Smooth muscle cell (in vitro differentiated cells): ENCODE measurements around the gene SDR42E2. TPM values are rescaled to one million over a fixed set of nuclear protein-coding genes. Genes with fewer than 3 reads are reported as not detected.

Experiments used
- DNase-seq: peaks from one replicate; lab custom pipeline; 2025; ENCODE audit not compliant: unreplicated experiment; lab: John Stamatoyannopoulos, UW
- H2AFZ ChIP-seq: fragments of 200-600 bp; sonication (generic); 2 replicates; pipeline ENCODE4 v1.6.0; 2016; ENCODE audit warnings: antibody characterized with exemption, low read depth, mild to moderate bottlenecking
- H3F3A ChIP-seq: fragments of 200-600 bp; sonication (generic); 2 replicates; pipeline ENCODE4 v1.6.0; 2017; ENCODE audit warnings: antibody characterized with exemption, low read depth
- H3K27ac ChIP-seq: fragments of 200-600 bp; sonication (generic); 2 replicates; pipeline ENCODE4 v1.5.1; 2016; ENCODE audit warnings: low read depth, mild to moderate bottlenecking
- H3K27me3 ChIP-seq: fragments of 200-600 bp; sonication (generic); 2 replicates; pipeline ENCODE4 v1.6.1; 2016; ENCODE audit warnings: low read depth, mild to moderate bottlenecking
- H3K36me3 ChIP-seq: fragments of 200-600 bp; sonication (generic); 2 replicates; pipeline ENCODE4 v1.5.1; 2016; ENCODE audit warnings: low read depth
- H3K4me1 ChIP-seq: fragments of 200-600 bp; sonication (generic); 2 replicates; pipeline ENCODE4 v1.5.1; 2016; ENCODE audit warnings: low read depth
- H3K4me2 ChIP-seq: fragments of 200-600 bp; sonication (generic); 2 replicates; pipeline ENCODE4 v1.6.0; 2016; ENCODE audit warnings: mild to moderate bottlenecking
- H3K4me3 ChIP-seq: fragments of 200-600 bp; sonication (generic); 2 replicates; pipeline ENCODE4 v1.5.1; 2016; ENCODE audit warnings: mild to moderate bottlenecking
- H3K79me2 ChIP-seq: fragments of 200-600 bp; sonication (generic); 2 replicates; pipeline ENCODE4 v1.6.0; 2016; ENCODE audit warnings: low read depth, mild to moderate bottlenecking
- H3K9ac ChIP-seq: fragments of 200-600 bp; sonication (generic); 2 replicates; pipeline ENCODE4 v1.6.0; 2016; ENCODE audit warnings: low read depth
- H3K9me3 ChIP-seq: fragments of 200-600 bp; sonication (generic); replicated peaks from 2 replicates; pipeline ENCODE4 v1.5.1; 2016; ENCODE audit warnings: low read depth
- H4K20me1 ChIP-seq: fragments of 200-600 bp; sonication (generic); 2 replicates; pipeline ENCODE4 v1.6.0; 2016; ENCODE audit warnings: low read depth
- WGBS: methylation state at CpG from one replicate; pipeline ENCODE4 v1.1.7; 2016; ENCODE audit warnings: low lambda C conversion rate; 5-methylcytosine and 5-hydroxymethylcytosine counted together
- polyA plus RNA-seq: library from polyadenylated mRNA; unstranded; fragments of >200 nt; fragmentation: Nextera tagmentation; extraction: Ambion mirVana; gene quantifications from 2 replicates; pipeline ENCODE4 v1.2.1, GENCODE V29; 2016
- total RNA-seq: library from RNA; depleted of rRNA; stranded (reverse); fragments of >200 nt; gene quantifications from 2 replicates; pipeline ENCODE4 v1.2.3, GENCODE V29; 2014
- TF ChIP-seq, protein P1 (sequence below): fragments of 200-600 bp; sonication (generic); IDR thresholded peaks from 2 replicates; pipeline ENCODE4 v1.5.1; 2017; ENCODE audit warnings: borderline replicate concordance, mild to moderate bottlenecking, antibody characterized with exemption; ENCODE audit not compliant: insufficient read depth, poor library complexity, severe bottlenecking

Gene SDR42E2
- total and polyA plus RNA-seq, 2 experiments from 2014 or later = 0.18 TPM; not detected in 1

DNA sequence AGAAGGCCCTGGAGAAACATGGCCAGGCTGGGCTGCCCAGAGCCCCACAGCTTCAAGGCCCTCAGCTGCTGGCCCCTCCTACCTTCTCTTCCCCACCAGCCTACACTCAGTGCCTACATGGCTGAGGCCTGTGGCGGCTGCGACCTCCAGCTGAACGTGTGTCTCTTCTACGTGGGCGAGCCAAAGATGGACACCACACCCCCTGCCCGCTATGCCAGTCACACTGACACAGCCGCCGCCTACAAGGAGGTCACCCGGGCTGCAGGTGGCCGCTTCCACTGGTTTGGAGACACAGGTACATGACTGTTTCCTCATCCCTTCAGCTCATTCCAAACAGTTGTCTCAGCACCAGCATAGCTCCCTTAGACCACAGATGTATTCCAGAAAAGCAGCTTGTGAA, 29.5 kb upstream of the SDR42E2 start:
- no peak for DNase-seq
- Histone ChIP-seq H4K20me1 (no peaks in the 10 kb centered on the region), H3F3A (no peaks in the 10 kb centered on the region), H3K27ac (no peak overlapping the region), H3K9ac (no peak overlapping the region), H3K4me3 (no peak overlapping the region), H3K27me3 (peaks cover 6% of the 10 kb centered on the region), H3K4me2 (no peak overlapping the region), H3K4me1 (no peaks in the 10 kb centered on the region), H3K79me2 (no peaks in the 10 kb centered on the region), H3K9me3 (no peaks in the 10 kb centered on the region), H3K36me3 (no peaks in the 10 kb centered on the region), H2AFZ (no peak overlapping the region)
- TF ChIP-seq, protein P1, sequence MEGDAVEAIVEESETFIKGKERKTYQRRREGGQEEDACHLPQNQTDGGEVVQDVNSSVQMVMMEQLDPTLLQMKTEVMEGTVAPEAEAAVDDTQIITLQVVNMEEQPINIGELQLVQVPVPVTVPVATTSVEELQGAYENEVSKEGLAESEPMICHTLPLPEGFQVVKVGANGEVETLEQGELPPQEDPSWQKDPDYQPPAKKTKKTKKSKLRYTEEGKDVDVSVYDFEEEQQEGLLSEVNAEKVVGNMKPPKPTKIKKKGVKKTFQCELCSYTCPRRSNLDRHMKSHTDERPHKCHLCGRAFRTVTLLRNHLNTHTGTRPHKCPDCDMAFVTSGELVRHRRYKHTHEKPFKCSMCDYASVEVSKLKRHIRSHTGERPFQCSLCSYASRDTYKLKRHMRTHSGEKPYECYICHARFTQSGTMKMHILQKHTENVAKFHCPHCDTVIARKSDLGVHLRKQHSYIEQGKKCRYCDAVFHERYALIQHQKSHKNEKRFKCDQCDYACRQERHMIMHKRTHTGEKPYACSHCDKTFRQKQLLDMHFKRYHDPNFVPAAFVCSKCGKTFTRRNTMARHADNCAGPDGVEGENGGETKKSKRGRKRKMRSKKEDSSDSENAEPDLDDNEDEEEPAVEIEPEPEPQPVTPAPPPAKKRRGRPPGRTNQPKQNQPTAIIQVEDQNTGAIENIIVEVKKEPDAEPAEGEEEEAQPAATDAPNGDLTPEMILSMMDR = no peak
- 94% methylated on average over 10 of the region's 10 CpGs for WGBS

GRCh38 chr16:22138482-22138881, 23.8 kb upstream of the SDR42E2 start:
- Histone ChIP-seq H3K79me2 (no peaks in the 10 kb centered on the region), H3K4me1 (no peaks in the 10 kb centered on the region), H2AFZ (no peak overlapping the region), H3K4me2 (no peak overlapping the region), H3K4me3 (no peak overlapping the region), H3K27me3 (peaks cover 6% of the 10 kb centered on the region), H4K20me1 (no peaks in the 10 kb centered on the region), H3F3A (no peaks in the 10 kb centered on the region), H3K9ac (no peak overlapping the region), H3K27ac (no peak overlapping the region), H3K36me3 (no peaks in the 10 kb centered on the region), H3K9me3 (no peaks in the 10 kb centered on the region)
- WGBS = 74% methylated on average over 8 of the region's 8 CpGs
- no peak for DNase-seq
- TF ChIP-seq, protein P1 = no peak

DNA sequence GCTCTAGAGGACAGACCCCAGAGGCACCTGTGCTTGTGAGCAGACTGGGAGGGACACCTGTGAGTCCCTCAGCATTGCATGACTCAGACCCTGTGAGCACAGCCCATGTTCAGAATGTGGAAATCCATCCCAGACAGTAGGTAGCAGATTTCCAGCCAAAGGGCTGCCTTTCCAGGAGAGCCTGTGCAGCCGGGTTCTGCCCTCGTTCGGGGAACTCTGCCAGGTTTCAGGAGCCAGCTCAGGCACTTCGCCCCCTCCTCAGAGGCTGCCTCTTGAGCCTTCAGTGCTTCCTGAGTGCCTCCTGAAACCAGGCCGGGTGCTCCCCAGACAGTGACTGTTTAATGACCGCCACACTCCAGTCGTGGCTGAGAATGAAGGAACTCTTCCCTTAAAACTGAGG, 23.3 kb upstream of the SDR42E2 start:
- no peaks in the 10 kb centered on the region for H3K79me2 ChIP-seq
- H3F3A ChIP-seq = no peaks in the 10 kb centered on the region
- H4K20me1 ChIP-seq = no peaks in the 10 kb centered on the region
- no peak overlapping the region for H3K9ac ChIP-seq
- no peak overlapping the region for H3K4me2 ChIP-seq
- peaks cover 6% of the 10 kb centered on the region for H3K27me3 ChIP-seq
- 82% methylated on average over 7 of the region's 7 CpGs for WGBS
- no peaks in the 10 kb centered on the region for H3K9me3 ChIP-seq
- TF ChIP-seq, protein P1 = no peak
- H3K36me3 ChIP-seq = no peaks in the 10 kb centered on the region
- H3K4me1 ChIP-seq = no peaks in the 10 kb centered on the region
- H3K4me3 ChIP-seq = no peak overlapping the region
- H3K27ac ChIP-seq = no peak overlapping the region
- no peak overlapping the region for H2AFZ ChIP-seq
- DNase-seq = no peak

GRCh38 chr16:22139732-22140131, 22.6 kb upstream of the SDR42E2 start:
- no peak overlapping the region for H3K4me3 ChIP-seq
- H3F3A ChIP-seq = no peaks in the 10 kb centered on the region
- no peaks in the 10 kb centered on the region for H3K36me3 ChIP-seq
- peaks cover 6% of the 10 kb centered on the region for H3K27me3 ChIP-seq
- TF ChIP-seq, protein P1 = no peak
- H3K4me1 ChIP-seq = no peaks in the 10 kb centered on the region
- 89% methylated on average over 1 of the region's 1 CpG for WGBS
- no peak overlapping the region for H3K27ac ChIP-seq
- H4K20me1 ChIP-seq = no peaks in the 10 kb centered on the region
- DNase-seq = no peak
- H3K9ac ChIP-seq = no peak overlapping the region
- no peaks in the 10 kb centered on the region for H3K79me2 ChIP-seq
- H3K4me2 ChIP-seq = no peak overlapping the region
- H3K9me3 ChIP-seq = no peaks in the 10 kb centered on the region
- H2AFZ ChIP-seq = no peak overlapping the region
